Measurements from ENCODE around the gene MPG. TPM values are rescaled to one million over a fixed set of nuclear protein-coding genes. Genes with fewer than 3 reads are reported as not detected.

The MPG gene
- total and polyA plus RNA-seq, 4 donors = 25.4 to 84.1 (median 37.5) TPM

DNA sequence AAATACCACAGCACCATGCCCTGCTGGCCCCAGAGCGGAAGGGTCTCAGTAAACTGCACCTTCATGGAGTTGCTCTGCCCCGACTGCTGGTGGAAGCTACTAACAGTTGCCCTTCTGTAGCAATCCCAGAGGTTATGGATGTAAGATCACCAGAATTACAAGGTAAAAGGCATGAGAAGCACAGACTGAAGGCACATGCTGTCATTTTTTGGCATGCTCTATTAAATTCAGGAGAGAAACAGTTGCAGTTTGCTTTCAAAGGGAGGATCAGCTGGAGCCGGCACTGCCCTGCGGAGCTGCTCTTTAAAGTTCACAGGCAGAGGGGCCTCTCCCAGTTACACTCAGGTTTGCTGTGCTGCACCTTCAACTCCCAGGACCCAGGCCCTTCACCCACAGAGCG is 41.3 kb downstream of the MPG start:
- Histone ChIP-seq H3K36me3 (ENCODE audit: control insufficient read depth in 4 of 4, insufficient read depth in 3 of 4, low read depth in 1 of 4, low read length in 3 of 4) (peaks cover 1 to 6% (median 3%) of the 10 kb centered on the region in 4 donors), H3K27ac (ENCODE audit: low read depth in 1 of 2, low read length in 2 of 2) (no peak overlapping the region), H3K27me3 (ENCODE audit: control insufficient read depth in 4 of 4, insufficient read depth in 4 of 4, low read length in 3 of 4) (no peaks in the 10 kb centered on the region), H3K9ac (ENCODE audit: low read depth in 1 of 2, low read length in 2 of 2) (no peak overlapping the region), H3K4me3 (ENCODE audit: low read depth in 1 of 3, low read length in 3 of 3) (no peak overlapping the region), H3K4me1 (ENCODE audit: control insufficient read depth in 4 of 4, insufficient read depth in 4 of 4, low read length in 3 of 4) (no peaks in the 10 kb centered on the region), H3K9me3 (ENCODE audit: control insufficient read depth in 4 of 4, low read length in 3 of 4) (no peaks in the 10 kb centered on the region)
- no peak for DNase-seq (ENCODE audit: low spot score)
- TF ChIP-seq, protein P1, sequence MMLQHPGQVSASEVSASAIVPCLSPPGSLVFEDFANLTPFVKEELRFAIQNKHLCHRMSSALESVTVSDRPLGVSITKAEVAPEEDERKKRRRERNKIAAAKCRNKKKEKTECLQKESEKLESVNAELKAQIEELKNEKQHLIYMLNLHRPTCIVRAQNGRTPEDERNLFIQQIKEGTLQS (IDR thresholded peaks at IDR 0.05) = no peak
- TF ChIP-seq TAF1 (conservative IDR thresholded peaks at IDR 0.05) (no peak), NR2F2 (IDR thresholded peaks at IDR 0.05) (no peak), HNF4G (IDR thresholded peaks at IDR 0.05) (no peak), GABPA (IDR thresholded peaks at IDR 0.05 in 1 of 2, conservative IDR thresholded peaks at IDR 0.05 in 1 of 2) (no peak), RAD21 (IDR thresholded peaks at IDR 0.05) (no peak), FOXA1 (IDR thresholded peaks at IDR 0.05) (no peak), HNF4A (conservative IDR thresholded peaks at IDR 0.05) (no peak), RXRA (IDR thresholded peaks at IDR 0.05) (no peak), FOXA2 (IDR thresholded peaks at IDR 0.05) (no peak), SP1 (IDR thresholded peaks at IDR 0.05) (no peak), EGR1 (IDR thresholded peaks at IDR 0.05; ENCODE audit: low read depth in 2 of 2) (no peak), YY1 (IDR thresholded peaks at IDR 0.05) (no peak)
- TF ChIP-seq, protein P2, sequence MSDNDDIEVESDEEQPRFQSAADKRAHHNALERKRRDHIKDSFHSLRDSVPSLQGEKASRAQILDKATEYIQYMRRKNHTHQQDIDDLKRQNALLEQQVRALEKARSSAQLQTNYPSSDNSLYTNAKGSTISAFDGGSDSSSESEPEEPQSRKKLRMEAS (IDR thresholded peaks at IDR 0.05) = no peak
- TF ChIP-seq, protein P3, sequence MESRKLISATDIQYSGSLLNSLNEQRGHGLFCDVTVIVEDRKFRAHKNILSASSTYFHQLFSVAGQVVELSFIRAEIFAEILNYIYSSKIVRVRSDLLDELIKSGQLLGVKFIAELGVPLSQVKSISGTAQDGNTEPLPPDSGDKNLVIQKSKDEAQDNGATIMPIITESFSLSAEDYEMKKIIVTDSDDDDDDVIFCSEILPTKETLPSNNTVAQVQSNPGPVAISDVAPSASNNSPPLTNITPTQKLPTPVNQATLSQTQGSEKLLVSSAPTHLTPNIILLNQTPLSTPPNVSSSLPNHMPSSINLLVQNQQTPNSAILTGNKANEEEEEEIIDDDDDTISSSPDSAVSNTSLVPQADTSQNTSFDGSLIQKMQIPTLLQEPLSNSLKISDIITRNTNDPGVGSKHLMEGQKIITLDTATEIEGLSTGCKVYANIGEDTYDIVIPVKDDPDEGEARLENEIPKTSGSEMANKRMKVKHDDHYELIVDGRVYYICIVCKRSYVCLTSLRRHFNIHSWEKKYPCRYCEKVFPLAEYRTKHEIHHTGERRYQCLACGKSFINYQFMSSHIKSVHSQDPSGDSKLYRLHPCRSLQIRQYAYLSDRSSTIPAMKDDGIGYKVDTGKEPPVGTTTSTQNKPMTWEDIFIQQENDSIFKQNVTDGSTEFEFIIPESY (IDR thresholded peaks at IDR 0.05) = no peak
- TF ChIP-seq, protein P4, sequence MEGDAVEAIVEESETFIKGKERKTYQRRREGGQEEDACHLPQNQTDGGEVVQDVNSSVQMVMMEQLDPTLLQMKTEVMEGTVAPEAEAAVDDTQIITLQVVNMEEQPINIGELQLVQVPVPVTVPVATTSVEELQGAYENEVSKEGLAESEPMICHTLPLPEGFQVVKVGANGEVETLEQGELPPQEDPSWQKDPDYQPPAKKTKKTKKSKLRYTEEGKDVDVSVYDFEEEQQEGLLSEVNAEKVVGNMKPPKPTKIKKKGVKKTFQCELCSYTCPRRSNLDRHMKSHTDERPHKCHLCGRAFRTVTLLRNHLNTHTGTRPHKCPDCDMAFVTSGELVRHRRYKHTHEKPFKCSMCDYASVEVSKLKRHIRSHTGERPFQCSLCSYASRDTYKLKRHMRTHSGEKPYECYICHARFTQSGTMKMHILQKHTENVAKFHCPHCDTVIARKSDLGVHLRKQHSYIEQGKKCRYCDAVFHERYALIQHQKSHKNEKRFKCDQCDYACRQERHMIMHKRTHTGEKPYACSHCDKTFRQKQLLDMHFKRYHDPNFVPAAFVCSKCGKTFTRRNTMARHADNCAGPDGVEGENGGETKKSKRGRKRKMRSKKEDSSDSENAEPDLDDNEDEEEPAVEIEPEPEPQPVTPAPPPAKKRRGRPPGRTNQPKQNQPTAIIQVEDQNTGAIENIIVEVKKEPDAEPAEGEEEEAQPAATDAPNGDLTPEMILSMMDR (IDR thresholded peaks at IDR 0.05; ENCODE audit: low read depth, low read length, missing input control) = no peak
- TF ChIP-seq, protein P5, sequence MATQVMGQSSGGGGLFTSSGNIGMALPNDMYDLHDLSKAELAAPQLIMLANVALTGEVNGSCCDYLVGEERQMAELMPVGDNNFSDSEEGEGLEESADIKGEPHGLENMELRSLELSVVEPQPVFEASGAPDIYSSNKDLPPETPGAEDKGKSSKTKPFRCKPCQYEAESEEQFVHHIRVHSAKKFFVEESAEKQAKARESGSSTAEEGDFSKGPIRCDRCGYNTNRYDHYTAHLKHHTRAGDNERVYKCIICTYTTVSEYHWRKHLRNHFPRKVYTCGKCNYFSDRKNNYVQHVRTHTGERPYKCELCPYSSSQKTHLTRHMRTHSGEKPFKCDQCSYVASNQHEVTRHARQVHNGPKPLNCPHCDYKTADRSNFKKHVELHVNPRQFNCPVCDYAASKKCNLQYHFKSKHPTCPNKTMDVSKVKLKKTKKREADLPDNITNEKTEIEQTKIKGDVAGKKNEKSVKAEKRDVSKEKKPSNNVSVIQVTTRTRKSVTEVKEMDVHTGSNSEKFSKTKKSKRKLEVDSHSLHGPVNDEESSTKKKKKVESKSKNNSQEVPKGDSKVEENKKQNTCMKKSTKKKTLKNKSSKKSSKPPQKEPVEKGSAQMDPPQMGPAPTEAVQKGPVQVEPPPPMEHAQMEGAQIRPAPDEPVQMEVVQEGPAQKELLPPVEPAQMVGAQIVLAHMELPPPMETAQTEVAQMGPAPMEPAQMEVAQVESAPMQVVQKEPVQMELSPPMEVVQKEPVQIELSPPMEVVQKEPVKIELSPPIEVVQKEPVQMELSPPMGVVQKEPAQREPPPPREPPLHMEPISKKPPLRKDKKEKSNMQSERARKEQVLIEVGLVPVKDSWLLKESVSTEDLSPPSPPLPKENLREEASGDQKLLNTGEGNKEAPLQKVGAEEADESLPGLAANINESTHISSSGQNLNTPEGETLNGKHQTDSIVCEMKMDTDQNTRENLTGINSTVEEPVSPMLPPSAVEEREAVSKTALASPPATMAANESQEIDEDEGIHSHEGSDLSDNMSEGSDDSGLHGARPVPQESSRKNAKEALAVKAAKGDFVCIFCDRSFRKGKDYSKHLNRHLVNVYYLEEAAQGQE (IDR thresholded peaks at IDR 0.05) = no peak
- 93% methylated on average over 5 of the region's 5 CpGs for WGBS

Measured in liver (tissue), 9 donors.